Hepatocyte (in vitro differentiated cells): Measurements from ENCODE around the gene SDSL.

ENCODE experiments used
- EZH2 ChIP-seq: fragments of 200-600 bp; sonication (generic); IDR thresholded peaks from 2 replicates; pipeline ENCODE4 v1.6.1; 2016; ENCODE audit warnings: antibody characterized with exemption, mild to moderate bottlenecking, borderline replicate concordance
- TF ChIP-seq, protein P1 (sequence below): fragments of 200-600 bp; sonication (generic); IDR thresholded peaks from 2 replicates; pipeline ENCODE4 v1.5.1; 2016; ENCODE audit warnings: antibody characterized with exemption, mild to moderate bottlenecking; ENCODE audit not compliant: poor library complexity

GRCh38 chr12:113428482-113428881 lies 6.3 kb downstream of the SDSL start:
- TF ChIP-seq, protein P1, sequence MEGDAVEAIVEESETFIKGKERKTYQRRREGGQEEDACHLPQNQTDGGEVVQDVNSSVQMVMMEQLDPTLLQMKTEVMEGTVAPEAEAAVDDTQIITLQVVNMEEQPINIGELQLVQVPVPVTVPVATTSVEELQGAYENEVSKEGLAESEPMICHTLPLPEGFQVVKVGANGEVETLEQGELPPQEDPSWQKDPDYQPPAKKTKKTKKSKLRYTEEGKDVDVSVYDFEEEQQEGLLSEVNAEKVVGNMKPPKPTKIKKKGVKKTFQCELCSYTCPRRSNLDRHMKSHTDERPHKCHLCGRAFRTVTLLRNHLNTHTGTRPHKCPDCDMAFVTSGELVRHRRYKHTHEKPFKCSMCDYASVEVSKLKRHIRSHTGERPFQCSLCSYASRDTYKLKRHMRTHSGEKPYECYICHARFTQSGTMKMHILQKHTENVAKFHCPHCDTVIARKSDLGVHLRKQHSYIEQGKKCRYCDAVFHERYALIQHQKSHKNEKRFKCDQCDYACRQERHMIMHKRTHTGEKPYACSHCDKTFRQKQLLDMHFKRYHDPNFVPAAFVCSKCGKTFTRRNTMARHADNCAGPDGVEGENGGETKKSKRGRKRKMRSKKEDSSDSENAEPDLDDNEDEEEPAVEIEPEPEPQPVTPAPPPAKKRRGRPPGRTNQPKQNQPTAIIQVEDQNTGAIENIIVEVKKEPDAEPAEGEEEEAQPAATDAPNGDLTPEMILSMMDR: no peak
- no peak for TF ChIP-seq EZH2
